Erythroblast (primary cell): Measurements from ENCODE around the gene TSHZ2.
"Not testable (repeated sequence)": the region's sequence is repeated elsewhere in the genome, so short reads cannot be mapped to it uniquely, and the experiment has no call there.

Experiments used
- DNase-seq, 2 experiments: peaks; one replicate each; lab custom pipeline; 2025; lab: John Stamatoyannopoulos, UW
- GATA1 ChIP-seq: IDR thresholded peaks from 2 replicates; pipeline ENCODE4 v1.6.1; 2011; ENCODE audit warnings: low read depth, mild to moderate bottlenecking, control low read depth, low read length, moderate library complexity
- POLR2A ChIP-seq: IDR thresholded peaks from 2 replicates; pipeline ENCODE4 v1.6.1; 2011; ENCODE audit warnings: mild to moderate bottlenecking, low read length

Gene TSHZ2

DNA sequence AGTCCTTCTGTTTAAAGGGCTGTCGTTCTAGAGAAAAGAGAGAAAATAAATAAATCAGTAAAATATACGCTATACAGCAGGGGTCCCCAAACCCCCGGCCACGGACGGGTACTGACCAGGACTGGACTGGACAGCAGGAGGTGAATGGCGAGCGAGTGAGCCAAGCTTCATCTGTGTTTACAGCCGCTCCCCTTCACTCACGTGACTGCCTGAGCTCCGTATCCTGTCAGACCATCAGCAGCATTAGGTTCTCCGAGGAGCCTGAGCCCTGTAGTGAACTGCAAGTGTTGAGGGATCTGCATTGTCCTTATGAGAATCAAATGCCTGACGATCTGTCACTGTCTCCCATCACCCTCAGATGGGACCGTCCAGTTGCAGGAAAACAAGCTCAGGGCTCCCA is 545.0 kb downstream of the TSHZ2 start:
- no peak for DNase-seq
- no peak for TF ChIP-seq POLR2A
- no peak for TF ChIP-seq GATA1

DNA sequence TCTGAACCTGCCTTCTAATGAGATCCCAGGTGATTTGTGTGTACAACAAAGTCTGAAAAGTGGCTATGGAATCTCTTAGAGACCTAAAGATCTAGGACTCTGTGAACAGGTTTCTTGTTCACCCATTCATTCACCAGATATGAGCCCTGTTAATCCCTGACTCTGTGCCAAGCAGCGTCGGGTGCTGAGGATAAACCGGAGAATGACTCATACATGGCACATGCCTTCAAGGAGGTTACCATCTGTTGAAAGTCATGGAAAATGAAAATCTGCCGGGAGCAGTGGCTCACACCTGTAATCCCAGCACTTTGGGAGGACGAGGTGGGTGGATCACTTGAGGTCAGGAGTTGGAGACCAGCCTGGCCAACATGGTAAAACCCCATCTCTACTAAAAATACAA is 549.3 kb downstream of the TSHZ2 start:
- DNase-seq, result not testable (repeated sequence)

DNA sequence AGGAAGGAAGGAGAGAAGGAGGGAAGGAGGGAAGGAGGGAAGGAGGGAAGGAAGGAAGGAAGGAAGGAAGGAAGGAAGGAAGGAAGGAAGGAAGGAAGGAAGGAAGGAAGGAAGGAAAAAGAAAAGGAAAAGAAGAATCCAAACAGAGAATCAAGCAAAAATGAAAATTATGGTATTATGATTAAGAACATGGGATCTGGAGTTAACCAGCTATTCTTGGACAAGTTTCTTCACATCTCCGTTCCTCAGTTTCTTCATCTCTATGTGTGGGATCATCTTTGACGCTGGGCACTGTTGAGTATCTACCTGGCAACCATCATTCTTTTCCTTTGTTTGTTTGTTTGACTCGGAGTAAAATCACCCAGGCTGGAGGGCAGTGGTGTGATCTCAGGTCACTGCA is 549.9 kb downstream of the TSHZ2 start:
- DNase-seq, result no peak
- TF ChIP-seq GATA1, result no peak
- TF ChIP-seq POLR2A, result no peak

- DNase-seq, result no peak
- no peak for TF ChIP-seq GATA1
- TF ChIP-seq POLR2A, result no peak
Measured at GRCh38 chr20:53522696-53523095, 550.5 kb downstream of the TSHZ2 start.

GRCh38 chr20:53523615-53524014 is 551.5 kb downstream of the TSHZ2 start:
- DNase-seq, result not testable (repeated sequence)

GRCh38 chr20:53524589-53525312 is 552.6 kb downstream of the TSHZ2 start:
- TF ChIP-seq GATA1 (no peak), POLR2A (no peak)
- no peak for DNase-seq

GRCh38 chr20:53527196-53527595 is 555.0 kb downstream of the TSHZ2 start:
- DNase-seq, result no peak
- TF ChIP-seq GATA1, result no peak
- TF ChIP-seq POLR2A, result no peak

- TF ChIP-seq GATA1 (no peak), POLR2A (no peak)
- DNase-seq, result no peak
Measured at GRCh38 chr20:53529658-53530057, 557.5 kb downstream of the TSHZ2 start.

DNA sequence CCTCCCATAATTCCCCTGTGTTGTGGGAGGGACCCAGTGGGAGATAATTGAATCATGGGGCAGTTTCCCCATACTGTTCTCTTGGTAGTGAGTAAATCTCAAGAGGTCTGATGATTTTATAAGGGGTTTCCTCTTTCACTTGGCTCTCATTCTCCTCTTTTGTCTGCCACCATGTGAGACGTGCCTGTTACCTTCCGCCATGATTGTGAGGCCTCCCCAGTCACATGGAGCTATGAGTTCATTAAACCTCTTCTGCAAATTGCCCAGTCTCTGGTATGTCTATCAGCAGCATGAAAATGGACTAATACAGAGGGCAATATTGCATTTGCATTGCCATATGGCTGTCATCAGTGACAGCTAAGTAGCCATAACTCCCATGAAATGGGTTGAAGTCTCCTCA is 558.3 kb downstream of the TSHZ2 start:
- TF ChIP-seq GATA1, result no peak
- no peak for TF ChIP-seq POLR2A

DNA sequence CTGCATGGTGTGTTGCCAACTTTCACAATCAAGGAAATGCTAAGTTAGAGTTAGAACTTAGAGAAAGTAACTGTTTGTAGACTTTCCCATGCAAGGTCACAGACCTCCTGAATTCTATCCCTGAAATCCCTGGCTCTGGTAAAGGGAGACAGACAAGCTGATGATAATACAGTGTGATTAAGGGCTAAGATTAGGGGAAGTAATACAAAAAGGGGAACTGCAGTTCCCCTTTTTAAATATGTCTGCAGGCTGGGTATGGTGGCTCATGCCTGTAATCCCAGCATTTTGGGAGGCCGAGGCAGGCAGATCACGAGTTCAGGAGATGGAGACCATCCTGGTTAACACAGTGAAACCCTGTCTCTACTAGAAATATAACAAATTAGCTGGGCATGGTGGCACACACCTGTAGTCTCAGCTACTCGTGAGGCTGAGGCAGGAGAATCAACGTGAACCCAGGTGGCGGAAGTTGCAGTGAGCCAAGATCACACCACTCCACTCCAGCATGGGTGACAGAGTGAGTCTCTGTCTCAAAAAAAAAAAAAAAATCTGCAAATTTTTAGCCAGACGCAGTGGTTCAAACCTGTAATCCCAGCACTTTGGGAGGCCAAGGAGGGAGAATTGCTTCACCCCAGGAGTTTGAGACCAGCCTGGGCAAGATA is 560.6 kb downstream of the TSHZ2 start:
- DNase-seq, result not testable (repeated sequence)

More for the DNA sequence above, 558.3 kb downstream of the TSHZ2 start:
- DNase-seq, result no peak

DNA sequence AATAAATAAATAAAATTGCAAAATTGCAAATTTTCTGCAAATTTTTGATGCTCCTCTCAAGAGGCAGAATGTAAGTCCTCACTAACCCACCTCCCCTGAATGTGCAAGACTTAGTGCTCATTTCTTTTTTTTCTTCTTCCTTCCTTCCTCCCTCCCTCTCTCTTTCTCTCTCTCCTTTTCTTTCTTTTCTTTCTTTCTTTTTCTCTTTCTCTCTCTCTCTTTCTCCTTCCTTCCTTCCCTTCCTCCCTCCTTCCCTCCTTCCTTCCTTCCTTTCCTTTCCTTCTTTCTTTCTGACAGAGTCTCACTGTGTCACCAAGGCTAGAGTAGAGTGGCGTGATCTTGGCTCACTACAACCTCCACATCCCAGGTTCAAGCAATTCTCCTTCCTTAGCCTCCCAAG is 561.3 kb downstream of the TSHZ2 start:
- TF ChIP-seq POLR2A (no peak), GATA1 (no peak)
- DNase-seq, result no peak

GRCh38 chr20:53534037-53534436 is 561.9 kb downstream of the TSHZ2 start:
- no peak for TF ChIP-seq GATA1
- no peak for TF ChIP-seq POLR2A
- no peak for DNase-seq

GRCh38 chr20:53535878-53536277 is 563.7 kb downstream of the TSHZ2 start:
- TF ChIP-seq GATA1 (no peak), POLR2A (no peak)
- DNase-seq, result no peak

DNA sequence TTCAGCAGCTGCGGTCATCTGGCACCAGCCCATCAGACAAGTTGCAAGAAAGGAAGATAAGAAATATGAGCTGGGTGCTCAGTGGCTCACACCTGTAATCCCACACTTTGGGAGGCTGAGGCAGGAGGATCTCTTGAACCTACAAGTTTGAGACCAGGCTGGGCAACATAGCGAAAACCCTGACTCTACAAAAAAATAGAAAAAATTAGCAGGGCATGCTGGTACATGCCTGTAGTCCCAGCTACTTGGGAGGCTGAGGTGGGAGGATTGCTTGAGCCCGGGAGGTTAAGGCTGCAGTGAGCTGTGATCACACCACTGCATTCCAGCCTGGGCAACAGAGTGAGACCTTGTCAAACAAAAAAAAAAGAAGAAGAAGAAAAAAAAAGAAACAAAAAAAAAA is 564.2 kb downstream of the TSHZ2 start:
- DNase-seq, result not testable (repeated sequence)

DNA sequence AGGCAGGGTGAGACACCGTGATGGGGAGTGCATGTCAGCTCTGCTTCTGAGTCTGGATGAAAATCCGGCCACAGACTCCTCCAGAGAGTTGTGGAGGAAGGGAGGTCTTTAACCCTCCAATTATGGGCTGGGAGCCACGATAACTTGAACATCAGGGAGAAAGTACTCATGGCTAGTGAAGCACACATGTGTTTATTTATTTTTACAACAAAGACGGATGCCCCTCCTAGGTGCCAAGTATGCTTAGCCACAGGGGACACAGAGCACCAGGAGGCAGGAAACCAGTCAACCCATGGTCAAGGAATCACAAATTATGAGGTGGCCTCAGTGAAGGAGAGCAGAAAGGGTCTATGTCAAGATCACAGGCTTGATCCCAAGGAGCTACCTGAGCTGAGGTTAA is 567.4 kb downstream of the TSHZ2 start:
- no peak for DNase-seq
- TF ChIP-seq POLR2A (no peak), GATA1 (no peak)
